NT2/D1 (cell line): ENCODE measurements around the gene RERE.
"Not testable (repeated sequence)": the region's sequence is repeated elsewhere in the genome, so short reads cannot be mapped to it uniquely, and the experiment has no call there.

Experiments
- SUZ12 ChIP-seq: IDR thresholded peaks from 2 replicates; pipeline ENCODE4 v1.6.1; 2011; ENCODE audit not compliant: insufficient read length, insufficient read depth; ENCODE audit errors: extremely low read depth
- YY1 ChIP-seq: IDR thresholded peaks from 2 replicates; pipeline ENCODE4 v1.6.1; 2011; ENCODE audit not compliant: insufficient read length, insufficient read depth
- ZNF274 ChIP-seq: IDR thresholded peaks from 2 replicates; pipeline ENCODE4 v1.6.1; 2011; ENCODE audit warnings: mild to moderate bottlenecking, low read depth, low read length

- TF ChIP-seq ZNF274, SUZ12, YY1: not testable (repeated sequence)
Observed at GRCh38 chr1:8616791-8617190, 200.6 kb downstream of the RERE start.
